T-helper 1 cell (primary cell): ENCODE data around the gene LDHAL6B.
"Not testable (repeated sequence)": the region's sequence is repeated elsewhere in the genome, so short reads cannot be mapped to it uniquely, and the experiment has no call there.

Experiments
- DNase-seq, 5 donors: peaks; one replicate each; pipeline ENCODE4 v3.0.0-alpha.2; 2012 to 2020
- total RNA-seq, 4 donors: gene quantifications; one replicate each; lab custom pipeline; 2026; lab: John Stamatoyannopoulos, UW

LDHAL6B gene
- total RNA-seq: 0 reads per million in 4 donors

DNA sequence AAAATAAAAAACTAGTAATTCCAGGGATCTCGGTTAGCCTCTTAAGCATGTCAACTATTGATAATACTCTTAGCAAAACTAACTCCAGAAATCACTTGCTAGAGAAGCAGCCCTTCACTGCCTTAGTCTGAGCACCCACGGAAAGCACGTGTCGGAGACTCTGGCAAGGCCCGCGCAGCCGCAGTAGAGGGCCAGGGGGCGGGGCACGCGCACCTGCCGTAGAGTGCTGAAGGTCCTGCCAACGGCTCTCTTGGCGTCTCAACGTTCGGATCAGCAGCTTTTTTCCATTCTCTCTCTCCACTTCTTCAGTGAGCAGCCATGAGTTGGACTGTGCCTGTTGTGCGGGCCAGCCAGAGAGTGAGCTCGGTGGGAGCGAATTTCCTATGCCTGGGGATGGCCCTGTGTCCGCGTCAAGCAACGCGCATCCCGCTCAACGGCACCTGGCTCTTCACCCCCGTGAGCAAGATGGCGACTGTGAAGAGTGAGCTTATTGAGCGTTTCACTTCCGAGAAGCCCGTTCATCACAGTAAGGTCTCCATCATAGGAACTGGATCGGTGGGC is at the start of gene LDHAL6B:
TSS of gene LDHAL6B (plus strand) at position 221 of the 561 bp plus-strand sequence. CDS start at position 319, 98 bp downstream.
- DNase-seq: no peak

GRCh38 chr15:59157396-59157795 is 49.2 kb upstream of the LDHAL6B start:
- no peak for DNase-seq

DNA sequence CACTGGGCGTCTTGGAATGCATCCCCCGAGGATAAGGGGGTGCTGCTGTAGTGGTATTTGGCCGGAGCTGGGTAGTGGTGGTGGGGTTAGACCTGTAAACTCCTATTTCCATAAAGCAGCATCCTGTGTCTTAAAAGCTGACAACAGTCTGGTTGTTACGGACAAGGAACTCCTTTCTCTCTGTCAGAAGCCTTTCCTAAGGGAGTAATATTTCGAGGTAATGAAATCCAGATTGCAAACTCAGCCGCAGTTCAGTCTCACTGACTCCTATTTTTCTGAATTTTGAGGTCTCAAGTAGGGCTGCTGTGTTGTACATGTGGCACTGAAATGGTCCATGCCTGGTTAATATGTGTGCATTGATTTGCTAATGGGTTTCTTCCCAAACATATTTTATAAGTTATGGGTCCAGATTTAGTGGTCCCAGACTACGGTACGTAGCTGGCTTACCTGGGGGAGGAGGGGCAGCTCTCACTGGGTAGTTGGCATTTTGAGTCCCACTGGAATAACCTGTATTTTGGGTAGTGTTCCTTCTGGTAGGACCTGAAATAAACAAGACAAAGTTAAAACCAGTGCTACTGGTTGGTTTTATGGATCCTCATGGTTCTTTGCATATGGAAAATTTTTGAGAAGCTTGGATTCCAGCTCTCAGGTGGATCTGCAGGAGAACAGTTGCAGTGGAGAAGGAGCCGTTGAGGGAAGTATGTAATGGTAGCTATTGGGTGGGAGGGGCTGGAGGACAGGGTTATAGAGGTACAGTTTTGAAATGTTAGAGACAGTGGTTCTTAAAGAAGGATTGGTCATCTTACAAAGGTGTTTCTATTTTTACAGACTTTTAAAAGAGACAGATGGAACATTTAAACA is 48.6 kb upstream of the LDHAL6B start:
- DNase-seq: no peak

DNA sequence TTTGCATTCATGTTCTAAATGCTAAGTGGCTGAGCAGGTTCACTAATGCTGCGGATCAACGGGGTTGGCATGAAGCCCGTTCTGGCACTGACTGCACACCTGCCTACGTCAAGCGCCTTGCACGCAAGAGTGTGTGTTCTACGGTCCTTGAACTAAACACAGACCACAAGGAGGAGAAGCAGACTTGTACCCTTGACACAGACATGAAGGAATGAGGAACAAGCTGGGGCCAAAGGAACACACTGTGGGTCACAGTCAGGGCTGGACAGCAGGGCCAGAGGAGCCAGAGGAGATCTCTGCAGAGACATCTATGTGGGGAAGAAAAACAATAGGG is 48.0 kb upstream of the LDHAL6B start:
- no peak for DNase-seq

GRCh38 chr15:59159210-59159609 is 47.4 kb upstream of the LDHAL6B start:
- no peak for DNase-seq

GRCh38 chr15:59160880-59161593 is 45.6 kb upstream of the LDHAL6B start:
- no peak for DNase-seq

DNA sequence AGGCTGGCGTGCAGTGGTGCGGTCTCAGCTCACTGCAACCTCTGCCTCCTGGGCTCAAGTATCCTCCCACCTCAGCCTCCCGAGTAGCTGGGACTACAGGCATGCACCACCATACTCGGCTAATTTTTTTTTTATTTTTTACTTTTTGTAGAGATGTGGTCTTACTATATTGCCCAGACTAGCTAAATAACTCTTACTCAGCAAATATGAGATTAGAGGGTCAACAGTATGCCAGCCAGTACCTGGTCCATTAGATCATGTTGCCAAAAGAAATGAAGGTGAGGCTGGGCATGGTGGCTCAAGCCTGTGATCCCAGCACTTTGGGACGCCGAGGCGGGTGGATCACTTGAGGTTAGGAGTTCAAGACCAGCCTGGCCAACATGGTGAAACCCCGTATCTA is 44.6 kb upstream of the LDHAL6B start:
- not testable (repeated sequence) for DNase-seq

GRCh38 chr15:59165726-59166125 is 40.9 kb upstream of the LDHAL6B start:
- peak in 1 of 5 donors; percentile 25 for DNase-seq

DNA sequence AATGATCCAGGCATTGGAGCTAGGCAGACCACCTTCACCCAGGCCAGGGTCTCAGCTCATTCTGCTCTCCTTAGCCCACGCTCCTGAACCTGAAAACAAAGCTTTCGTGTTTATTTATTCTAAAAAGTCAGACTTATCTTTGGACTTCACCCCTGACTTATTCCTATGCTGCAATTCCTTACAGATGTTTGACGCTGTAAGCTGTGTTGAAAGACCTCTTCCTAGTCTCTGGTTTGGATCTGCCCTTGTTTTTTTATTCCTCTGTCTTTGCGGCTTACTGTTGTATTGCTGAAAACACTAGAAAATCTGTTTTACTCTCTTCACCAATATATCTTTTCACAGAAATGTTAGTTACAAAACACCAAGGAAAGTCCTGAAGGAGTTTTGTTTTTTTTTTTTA is 40.5 kb upstream of the LDHAL6B start:
- DNase-seq: no peak

- no peak for DNase-seq
Observed at GRCh38 chr15:59166601-59167265, 39.9 kb upstream of the LDHAL6B start.

DNA sequence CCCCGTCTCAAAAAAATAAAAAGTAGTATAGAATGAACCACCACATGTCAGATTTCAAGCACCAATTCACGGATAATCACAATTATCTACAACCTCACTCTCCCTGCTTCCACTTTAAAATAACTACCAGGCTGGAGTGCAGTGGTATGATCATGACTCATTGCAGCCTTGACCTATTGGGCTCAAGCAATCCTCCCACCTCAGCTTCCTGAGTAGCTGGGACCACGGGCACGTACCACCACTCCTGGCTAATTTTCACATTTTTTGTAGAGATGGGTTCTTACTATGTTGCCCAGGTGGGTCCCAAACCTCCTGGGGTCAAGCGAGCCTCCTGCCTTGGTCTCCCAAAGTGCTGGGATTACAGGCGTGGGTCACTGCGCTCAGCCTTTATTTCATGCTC is 38.1 kb upstream of the LDHAL6B start:
- DNase-seq: no peak

DNA sequence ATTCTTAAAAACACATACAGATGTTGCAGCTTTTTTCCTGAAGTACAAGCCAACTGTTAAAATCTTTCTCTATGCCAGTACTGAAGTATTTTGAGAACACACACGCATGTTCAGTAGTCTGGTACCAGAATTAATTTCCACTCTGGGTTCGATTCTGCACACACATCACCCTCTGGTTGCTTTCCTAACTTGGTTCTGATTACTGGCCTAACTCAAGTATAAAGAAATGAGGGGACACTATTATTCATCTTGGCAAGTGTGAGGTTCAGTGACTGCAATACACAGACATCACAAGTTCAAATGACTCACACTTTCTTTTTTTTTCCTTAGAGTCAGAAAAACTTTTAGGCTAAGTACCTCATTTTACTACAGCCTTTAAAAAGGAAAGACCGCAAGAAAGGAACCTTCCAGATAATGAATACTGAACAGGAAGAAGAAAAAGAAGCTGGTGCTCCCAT is 37.4 kb upstream of the LDHAL6B start:
- DNase-seq: no peak

DNA sequence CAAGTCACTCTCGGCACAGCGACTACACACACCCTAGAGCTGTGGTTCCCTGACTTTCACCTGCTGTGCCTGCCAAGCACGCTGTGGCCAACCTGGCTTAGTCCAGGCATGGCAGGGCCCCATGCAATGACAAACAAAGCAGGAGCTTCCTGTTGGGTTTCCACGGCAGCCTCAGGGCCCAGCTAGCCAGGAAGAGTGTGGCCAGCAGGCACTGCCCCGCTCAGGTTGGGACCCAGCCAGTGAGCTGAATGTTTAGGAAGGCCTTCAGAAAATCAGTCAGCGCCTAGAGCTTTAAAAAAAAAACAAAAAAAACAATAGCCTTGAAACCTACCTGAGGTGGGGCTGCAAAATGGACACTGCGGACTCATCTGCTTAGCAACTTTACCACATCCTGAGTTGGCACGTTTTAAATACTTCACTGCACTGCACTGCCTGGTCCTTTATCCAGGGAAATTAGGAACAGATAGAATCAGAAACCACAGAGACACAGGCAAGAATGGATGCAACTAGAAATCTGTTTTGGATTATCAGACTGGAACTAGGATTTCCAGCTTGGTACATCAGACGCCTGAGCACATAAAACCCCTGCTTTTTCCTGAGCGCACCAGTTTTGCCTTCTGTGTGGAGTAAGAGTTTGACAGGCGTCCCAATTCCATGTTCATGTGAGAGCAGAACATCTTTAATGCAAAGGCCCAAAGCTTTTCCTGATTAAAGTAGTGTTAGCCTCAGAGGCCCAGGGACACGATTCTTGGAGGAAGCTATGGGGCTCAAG is 36.2 kb upstream of the LDHAL6B start:
- no peak for DNase-seq

DNA sequence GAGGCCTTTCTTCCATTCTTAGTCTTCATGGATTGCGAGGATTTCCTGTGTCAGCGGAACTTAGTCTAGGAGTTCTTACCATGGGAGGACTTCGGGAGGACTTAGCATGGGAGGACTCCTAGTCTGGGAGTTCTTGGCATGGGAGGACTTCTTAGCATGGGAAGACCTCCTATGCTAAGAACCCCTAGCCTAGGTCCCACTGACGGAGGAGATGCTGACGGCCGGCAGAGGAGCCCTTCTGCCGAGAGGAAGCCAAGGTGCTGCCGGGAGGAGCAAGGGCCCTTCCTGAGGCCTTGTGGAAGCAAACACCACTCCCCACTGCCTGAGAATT is 35.6 kb upstream of the LDHAL6B start:
- DNase-seq: no peak

GRCh38 chr15:59172289-59172901 is 34.2 kb upstream of the LDHAL6B start:
- no peak for DNase-seq

DNA sequence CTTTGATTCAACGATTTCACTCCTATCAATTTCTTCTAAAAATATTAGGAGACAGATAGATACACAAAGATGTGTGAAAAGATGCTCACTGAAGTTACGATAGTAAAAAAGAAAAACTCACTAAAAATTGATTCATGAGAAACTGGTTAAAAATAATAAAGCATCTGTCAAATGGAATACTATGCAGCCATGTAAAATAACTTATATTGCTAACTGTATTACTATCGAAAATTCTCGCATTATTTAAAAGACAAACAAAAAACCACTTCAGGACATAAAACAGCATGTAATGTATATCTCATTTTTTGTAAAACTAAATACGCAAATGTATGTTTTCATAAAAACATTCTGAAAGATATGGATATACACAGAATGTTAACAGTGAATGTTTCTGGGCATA is 33.4 kb upstream of the LDHAL6B start:
- DNase-seq: no peak

- no peak for DNase-seq
Observed at GRCh38 chr15:59174151-59174834, 32.4 kb upstream of the LDHAL6B start.

GRCh38 chr15:59174835-59175831 is 31.5 kb upstream of the LDHAL6B start:
- DNase-seq: peak in 2 of 5 donors; percentile 10 to 47

DNA sequence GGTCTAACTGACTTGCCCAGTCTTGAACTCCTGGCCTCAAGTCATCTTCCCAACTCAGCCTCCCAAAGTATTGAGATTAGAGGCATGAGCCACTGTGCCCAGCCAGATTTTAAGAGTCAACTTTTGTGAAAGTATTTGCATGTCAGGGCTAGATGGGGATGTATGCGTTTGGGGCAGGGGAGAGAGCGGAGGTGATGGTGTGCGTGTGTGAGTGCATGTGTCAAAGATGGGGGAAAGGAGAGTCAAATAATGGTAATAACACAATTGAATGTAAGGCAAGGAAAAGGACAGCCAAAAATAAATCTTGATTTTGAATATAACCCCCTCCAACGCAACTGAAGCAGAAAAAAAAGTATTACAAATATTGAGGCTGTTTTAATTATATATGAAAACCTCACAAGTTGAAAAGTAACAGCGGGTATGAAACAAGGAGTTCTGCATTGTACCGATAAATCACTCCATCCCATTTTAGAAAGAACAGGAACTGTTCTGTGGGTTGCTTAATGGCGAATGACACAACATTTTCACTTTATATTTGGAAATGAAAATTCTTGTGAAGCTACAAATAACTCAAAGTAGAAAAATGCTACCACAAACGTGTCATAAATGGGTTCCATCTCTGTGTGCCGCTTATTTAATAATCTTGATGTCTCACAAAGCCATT is 29.9 kb upstream of the LDHAL6B start:
- no peak for DNase-seq

DNA sequence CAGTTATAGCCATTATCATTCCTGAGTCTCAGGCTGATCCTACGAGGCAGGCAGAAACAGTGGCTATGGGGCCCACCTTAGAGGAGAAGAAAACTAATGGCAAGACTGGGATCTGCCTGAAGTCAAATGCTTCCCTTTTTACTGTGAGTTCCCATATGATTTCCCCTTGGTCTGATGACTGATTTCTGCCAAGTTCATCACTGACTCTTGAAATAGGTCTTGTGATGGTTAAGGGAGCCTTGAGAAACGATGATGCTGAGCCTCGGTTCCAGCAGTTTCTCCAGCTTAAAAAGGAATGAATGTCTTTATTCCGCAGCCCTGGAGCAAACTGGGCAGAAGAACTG is 29.4 kb upstream of the LDHAL6B start:
- no peak for DNase-seq
